Stimulated activated CD8-positive, alpha-beta memory T cell treated with anti-CD3 and anti-CD28 coated beads, Interleukin-7, amount 100 ng/mL, for 24 hours (primary cell): ENCODE results near the gene FAM120B.
"Not testable (repeated sequence)": the region's sequence is repeated elsewhere in the genome, so short reads cannot be mapped to it uniquely, and the experiment has no call there.

Source experiments
- DNase-seq: peaks from one replicate; pipeline ENCODE4 v3.0.0-alpha.2; 2020; ENCODE audit warnings: low read depth

Gene FAM120B

DNA sequence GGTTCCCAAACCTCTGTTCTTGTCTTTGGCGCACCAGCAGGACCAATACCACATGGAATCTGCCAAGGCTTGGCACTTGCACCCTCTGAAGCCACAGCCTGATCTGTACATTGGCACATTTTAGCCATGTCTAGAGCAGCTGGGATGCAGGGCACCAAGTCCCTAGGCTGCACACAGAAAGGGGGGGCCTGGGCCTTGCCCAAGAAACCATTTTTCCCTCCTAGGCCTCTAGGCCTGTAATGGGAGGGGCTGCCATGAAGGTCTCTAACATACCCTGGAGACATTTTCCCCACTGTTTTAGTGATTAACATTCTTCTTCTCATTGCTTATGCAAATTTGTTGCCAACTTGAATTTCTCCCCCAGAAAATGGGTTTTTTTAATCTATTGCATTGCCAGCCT lies 5.4 kb upstream of the FAM120B start:
- DNase-seq: no peak

DNA sequence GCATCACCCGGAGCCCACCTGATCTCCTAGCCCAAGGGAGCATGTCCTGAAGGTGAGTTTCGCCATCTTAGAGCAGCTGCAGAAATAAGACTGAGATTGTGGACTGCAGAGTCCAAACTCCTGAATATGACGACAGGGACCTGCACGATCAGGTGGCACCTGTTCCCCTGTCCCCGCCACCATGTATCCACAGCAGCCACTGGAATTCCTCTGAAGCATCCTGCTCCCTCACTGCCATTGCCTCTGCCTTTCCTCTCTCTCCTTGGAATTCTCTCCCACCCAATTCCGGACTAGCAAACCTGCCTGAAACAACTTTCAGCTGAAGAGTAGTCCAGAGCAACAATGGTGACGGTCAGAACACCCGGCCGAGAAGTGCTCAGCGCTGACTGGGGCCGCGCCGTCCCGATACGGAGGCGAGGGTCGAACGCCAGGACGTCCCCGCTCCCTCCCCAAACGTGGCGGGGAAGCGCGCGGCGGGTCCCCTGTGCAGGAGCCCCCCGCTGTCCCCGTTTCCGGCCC lies 694 bp upstream of the FAM120B start:
- no peak for DNase-seq

DNA sequence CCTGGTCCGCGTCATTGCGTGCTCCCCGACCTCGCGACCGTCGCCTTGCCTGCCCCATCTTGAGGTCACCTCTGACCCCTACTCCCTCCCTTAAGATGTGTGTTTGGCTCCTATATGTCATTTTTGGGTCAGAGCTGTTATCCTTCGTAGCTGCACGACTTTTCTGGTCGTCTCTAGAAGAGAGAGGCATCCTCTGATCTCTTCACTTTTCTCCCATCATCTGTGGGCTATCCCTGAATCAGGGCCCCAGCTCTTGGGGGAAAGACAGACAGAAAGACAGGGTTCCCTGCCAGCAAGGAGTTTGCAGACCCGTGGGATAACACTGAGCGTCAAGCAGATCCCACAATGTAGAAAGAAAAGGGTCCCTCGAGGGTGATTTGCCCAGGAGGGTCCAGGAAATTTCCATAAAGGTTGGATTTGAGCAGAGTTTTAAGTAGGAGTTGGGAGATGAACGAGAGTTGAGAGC lies 555 bp downstream of the FAM120B start:
- DNase-seq: no peak

GRCh38 chr6:170308761-170309160 lies 2.2 kb downstream of the FAM120B start:
- no peak for DNase-seq

GRCh38 chr6:170311696-170312095 lies 5.1 kb downstream of the FAM120B start:
- DNase-seq: no peak

GRCh38 chr6:170312876-170313275 lies 6.3 kb downstream of the FAM120B start:
- DNase-seq: no peak

DNA sequence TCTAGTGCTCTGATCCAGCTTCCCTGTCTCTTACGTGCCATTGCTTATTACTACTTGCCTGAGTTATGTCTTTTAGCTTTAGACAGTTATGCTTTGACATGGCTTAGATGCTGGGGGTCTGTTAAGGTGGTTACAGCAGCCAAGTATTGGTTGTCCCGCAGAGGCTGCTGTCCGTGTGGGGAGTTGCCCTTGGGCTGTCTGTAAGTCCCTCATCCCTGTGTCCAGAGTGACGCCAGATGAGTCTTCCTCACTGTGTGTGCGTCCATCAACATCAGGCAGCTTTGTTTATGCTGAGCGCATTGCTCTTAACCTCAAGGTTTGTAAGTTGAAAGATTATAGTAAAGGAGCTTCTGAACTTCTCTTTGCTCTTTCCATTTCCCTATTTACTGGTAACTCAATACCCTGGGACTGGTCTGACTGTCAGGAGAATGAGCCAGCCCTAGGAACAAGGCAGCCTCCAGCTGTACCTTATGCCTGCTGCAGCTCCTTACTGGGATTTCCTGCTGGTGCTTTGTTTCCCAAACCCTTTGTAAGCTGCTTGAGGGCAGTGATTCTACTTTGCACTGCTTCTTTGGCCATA lies 7.2 kb downstream of the FAM120B start:
- DNase-seq: no peak

DNA sequence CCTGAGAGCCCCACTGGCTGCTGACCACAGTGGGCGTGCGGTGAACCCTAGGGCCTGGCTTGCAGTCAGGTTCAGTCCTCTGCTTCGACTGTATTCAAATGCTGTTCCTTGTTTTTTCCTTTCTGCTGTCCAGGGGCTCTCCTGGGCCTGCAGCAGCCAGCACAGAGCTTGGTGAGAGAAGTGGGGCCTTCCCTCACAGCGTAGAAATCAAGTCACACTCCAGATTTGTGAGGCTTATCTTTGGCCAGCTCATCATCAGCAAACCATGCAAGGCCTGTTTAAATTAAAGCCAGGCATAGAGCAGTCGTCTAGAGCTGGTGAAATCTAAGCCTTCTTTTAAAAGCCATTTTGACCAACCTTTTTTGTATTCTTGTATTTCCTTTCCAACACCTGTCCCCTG lies 8.4 kb downstream of the FAM120B start:
- DNase-seq: no peak

GRCh38 chr6:170316071-170316470 lies 9.5 kb downstream of the FAM120B start:
- no peak for DNase-seq

- DNase-seq: no peak
Observed at GRCh38 chr6:170317076-170317475, 10.5 kb downstream of the FAM120B start.

- no peak for DNase-seq
Observed at GRCh38 chr6:170317718-170318117, 11.2 kb downstream of the FAM120B start.

DNA sequence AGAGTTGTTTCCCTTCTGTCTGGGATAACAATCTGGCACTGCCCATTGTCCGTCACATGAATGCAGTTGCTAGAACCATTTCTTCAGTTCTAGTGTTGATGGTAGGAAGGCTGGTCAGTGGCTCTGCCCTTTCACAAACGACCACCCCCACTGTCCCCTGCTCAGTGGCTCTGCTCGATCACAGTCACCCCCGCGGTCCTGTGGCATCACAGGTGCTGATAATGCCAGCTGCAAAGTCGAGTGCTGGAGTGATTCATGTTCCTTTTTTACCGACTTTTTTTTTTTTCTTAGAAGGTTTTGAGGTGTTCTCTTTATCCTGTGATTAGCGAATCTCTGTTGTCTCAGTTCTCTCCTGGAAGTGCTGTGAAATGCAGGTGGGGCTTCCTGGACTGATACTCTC lies 22.8 kb downstream of the FAM120B start:
- no peak for DNase-seq

DNA sequence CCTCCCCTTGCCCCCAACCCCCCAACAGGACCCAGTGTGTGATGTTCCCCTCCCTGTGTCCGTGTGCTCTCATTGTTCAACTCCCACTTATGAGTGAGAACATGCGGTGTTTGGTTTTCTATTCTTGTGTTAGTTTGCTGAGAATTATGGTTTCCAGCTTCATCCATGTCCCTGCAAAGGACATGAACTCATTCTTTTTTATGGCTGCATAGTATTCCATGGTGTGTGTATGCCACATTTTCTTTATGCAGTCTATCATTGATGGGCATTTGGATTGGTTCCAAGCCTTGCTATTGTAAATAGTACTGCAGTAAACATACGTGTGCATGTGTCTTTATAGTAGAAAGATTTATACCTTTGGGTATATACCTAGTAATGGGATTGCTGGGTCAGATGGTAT lies 28.6 kb downstream of the FAM120B start:
- DNase-seq: not testable (repeated sequence)

- DNase-seq: no peak
Observed at GRCh38 chr6:170344631-170345576, 38.3 kb downstream of the FAM120B start.

GRCh38 chr6:170345662-170346061 lies 39.1 kb downstream of the FAM120B start:
- no peak for DNase-seq

GRCh38 chr6:170346649-170347048 lies 40.1 kb downstream of the FAM120B start:
- no peak for DNase-seq

DNA sequence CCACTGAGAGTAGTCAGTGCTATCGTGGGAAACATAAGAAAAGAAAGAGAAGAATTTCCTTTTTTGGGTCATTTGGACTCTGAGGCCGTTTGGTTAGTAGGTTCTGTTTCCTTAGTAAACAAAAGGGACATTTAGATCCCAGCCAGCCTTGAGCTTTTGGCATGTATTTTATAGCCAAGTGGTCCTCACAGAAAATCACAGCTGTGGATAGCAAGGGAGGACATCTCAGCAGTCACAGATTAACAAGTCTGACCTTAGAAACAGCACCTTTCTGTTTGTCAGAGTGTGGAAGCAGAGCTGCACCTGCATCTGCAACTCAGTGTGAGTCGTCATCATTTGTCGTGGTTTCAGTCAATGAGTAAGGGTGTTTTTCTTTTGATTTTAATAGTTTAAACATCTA lies 40.5 kb downstream of the FAM120B start:
- DNase-seq: no peak

DNA sequence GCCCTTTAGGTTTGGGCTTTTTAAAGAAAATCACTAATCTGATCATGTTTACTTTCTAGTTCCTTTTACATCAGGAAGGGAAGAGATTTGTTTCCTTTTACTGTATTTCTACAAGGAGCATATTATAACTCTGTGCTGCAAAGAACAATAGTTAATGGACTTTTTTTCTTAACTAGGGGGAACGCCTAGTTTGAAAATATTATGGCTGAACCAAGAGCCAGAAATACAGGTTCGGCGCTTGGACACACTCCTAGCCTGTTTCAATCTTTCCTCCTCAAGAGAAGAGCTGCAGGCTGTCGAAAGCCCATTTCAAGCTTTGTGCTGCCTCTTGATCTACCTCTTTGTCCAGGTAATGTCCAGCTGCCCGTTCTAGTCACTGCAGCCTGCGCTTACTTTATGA lies 41.4 kb downstream of the FAM120B start:
- no peak for DNase-seq

- DNase-seq: not testable (repeated sequence)
Observed at GRCh38 chr6:170351456-170351855, 44.9 kb downstream of the FAM120B start.

DNA sequence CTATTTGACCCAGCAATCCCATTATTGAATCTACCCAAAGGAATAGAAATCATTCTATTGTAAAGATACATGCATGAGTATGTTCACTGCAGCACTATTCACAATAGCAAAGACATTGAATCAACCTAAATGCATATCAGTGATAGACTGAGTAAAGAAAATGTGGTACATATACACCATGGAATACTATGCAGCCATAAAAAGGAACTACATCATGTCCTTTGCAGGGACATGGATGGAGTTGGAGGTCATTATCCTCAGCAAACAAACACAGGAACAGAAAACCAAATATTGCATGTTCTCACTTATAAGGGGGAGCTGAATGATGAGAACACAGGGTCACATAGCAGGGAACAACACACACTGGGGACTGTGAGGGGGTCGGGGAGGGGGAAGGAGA lies 48.6 kb downstream of the FAM120B start:
- not testable (repeated sequence) for DNase-seq

- no peak for DNase-seq
Observed at GRCh38 chr6:170355661-170356060, 49.1 kb downstream of the FAM120B start.

DNA sequence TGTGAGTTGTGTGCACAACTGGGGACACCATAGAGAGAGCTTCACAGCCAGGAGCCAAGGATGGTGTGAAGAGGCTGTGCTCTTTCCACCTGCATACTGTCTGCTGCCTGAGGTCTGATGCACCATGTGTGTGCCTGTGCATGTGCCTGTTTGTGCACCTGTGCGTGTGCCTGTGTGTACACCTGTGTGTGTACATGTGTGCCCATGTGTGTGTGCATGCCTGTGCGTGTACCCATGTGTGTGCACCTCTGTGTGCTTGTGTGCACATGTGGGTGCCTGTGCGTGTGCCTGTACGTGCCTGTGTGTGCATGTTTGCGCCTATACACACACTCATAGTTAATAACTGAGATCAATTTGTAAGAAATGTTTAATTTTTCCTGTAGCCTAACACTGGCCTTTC lies 51.3 kb downstream of the FAM120B start:
- DNase-seq: no peak

DNA sequence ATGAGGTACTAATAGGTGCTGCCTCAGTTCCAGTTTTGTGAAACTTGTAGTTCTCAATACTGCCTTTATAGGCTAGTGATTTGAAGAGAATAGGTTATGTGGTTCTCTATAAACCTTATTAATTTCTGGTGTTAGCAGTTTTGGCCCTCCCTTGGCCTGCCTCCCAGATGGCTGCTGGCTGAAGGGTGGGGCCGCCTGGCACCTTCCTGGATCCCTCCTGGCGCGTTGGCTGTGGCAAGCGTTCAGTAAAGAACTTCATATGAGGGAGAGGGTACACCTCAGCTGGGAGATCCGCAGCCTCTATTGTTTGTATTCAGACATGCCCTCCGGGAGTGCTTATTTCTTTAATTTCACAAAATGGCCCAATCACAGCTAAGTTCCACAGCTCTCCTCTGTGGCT lies 51.9 kb downstream of the FAM120B start:
- no peak for DNase-seq
